Ishikawa (cell line): ENCODE data around the gene UCN3.

Experiments used
- CEBPB ChIP-seq: IDR thresholded peaks from 2 replicates; pipeline ENCODE4 v1.6.1; 2012
- CREB1 ChIP-seq: IDR thresholded peaks from 2 replicates; pipeline ENCODE4 v1.6.1; 2012; ENCODE audit warnings: low read depth
- EGR1 ChIP-seq: IDR thresholded peaks from 2 replicates; pipeline ENCODE4 v1.6.1; 2012
- EP300 ChIP-seq: IDR thresholded peaks from 2 replicates; pipeline ENCODE4 v1.6.1; 2012; ENCODE audit warnings: borderline replicate concordance
- FOXM1 ChIP-seq: IDR thresholded peaks from 2 replicates; pipeline ENCODE4 v1.6.1; 2012; ENCODE audit warnings: low read depth, borderline replicate concordance
- MAX ChIP-seq: IDR thresholded peaks from 2 replicates; pipeline ENCODE4 v1.6.1; 2012
- NFIC ChIP-seq: IDR thresholded peaks from 2 replicates; pipeline ENCODE4 v1.6.1; 2012
- RAD21 ChIP-seq: IDR thresholded peaks from 2 replicates; pipeline ENCODE4 v1.6.1; 2012; ENCODE audit warnings: low read depth
- TAF1 ChIP-seq: IDR thresholded peaks from 2 replicates; pipeline ENCODE4 v1.6.1; 2012; ENCODE audit warnings: low read depth, mild to moderate bottlenecking
- TCF12 ChIP-seq: IDR thresholded peaks from 2 replicates; pipeline ENCODE4 v1.6.1; 2012; ENCODE audit warnings: low read depth
- TEAD4 ChIP-seq: IDR thresholded peaks from 2 replicates; pipeline ENCODE4 v1.6.1; 2012
- USF1 ChIP-seq: IDR thresholded peaks from 2 replicates; pipeline ENCODE4 v1.6.1; 2012
- YY1 ChIP-seq: IDR thresholded peaks from 2 replicates; pipeline ENCODE4 v1.6.1; 2012; ENCODE audit warnings: low read depth
- ZBTB7A ChIP-seq: IDR thresholded peaks from 2 replicates; pipeline ENCODE4 v1.6.1; 2012; ENCODE audit warnings: low read depth
- TF ChIP-seq, protein P1 (sequence below): IDR thresholded peaks from 2 replicates; pipeline ENCODE4 v1.6.1; 2012; ENCODE audit warnings: low read depth, mild to moderate bottlenecking

Gene UCN3

GRCh38 chr10:5321273-5321672 lies 43.5 kb upstream of the UCN3 start:
- TF ChIP-seq TEAD4: no peak
- TF ChIP-seq EGR1: no peak
- TF ChIP-seq, protein P1, sequence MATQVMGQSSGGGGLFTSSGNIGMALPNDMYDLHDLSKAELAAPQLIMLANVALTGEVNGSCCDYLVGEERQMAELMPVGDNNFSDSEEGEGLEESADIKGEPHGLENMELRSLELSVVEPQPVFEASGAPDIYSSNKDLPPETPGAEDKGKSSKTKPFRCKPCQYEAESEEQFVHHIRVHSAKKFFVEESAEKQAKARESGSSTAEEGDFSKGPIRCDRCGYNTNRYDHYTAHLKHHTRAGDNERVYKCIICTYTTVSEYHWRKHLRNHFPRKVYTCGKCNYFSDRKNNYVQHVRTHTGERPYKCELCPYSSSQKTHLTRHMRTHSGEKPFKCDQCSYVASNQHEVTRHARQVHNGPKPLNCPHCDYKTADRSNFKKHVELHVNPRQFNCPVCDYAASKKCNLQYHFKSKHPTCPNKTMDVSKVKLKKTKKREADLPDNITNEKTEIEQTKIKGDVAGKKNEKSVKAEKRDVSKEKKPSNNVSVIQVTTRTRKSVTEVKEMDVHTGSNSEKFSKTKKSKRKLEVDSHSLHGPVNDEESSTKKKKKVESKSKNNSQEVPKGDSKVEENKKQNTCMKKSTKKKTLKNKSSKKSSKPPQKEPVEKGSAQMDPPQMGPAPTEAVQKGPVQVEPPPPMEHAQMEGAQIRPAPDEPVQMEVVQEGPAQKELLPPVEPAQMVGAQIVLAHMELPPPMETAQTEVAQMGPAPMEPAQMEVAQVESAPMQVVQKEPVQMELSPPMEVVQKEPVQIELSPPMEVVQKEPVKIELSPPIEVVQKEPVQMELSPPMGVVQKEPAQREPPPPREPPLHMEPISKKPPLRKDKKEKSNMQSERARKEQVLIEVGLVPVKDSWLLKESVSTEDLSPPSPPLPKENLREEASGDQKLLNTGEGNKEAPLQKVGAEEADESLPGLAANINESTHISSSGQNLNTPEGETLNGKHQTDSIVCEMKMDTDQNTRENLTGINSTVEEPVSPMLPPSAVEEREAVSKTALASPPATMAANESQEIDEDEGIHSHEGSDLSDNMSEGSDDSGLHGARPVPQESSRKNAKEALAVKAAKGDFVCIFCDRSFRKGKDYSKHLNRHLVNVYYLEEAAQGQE: no peak
- TF ChIP-seq USF1: no peak
- TF ChIP-seq RAD21: no peak
- no peak for TF ChIP-seq NFIC
- no peak for TF ChIP-seq ZBTB7A
- no peak for TF ChIP-seq CREB1
- TF ChIP-seq CEBPB: no peak
- TF ChIP-seq FOXM1: no peak
- no peak for TF ChIP-seq EP300
- no peak for TF ChIP-seq MAX
- no peak for TF ChIP-seq TCF12
- TF ChIP-seq TAF1: no peak
- TF ChIP-seq YY1: no peak

DNA sequence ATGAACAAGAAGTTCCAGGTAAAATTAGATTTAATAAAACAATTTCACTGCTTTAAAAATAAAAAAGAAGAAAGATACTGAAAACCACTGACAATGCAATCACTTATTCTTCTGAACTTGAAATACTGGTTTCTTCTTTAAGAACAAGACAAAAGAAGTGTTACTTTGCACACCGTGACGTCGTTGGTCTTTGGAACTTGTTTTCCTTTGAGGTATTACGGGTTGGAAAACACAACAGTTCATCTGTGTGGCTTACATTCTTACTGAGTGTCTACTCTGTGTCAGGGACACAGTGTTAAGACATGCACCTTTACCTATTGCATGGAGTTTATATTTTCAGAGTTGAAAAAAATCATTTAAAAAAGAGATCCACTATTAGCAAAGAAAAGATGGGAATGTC lies 41.3 kb upstream of the UCN3 start:
- TF ChIP-seq CREB1 (no peak), RAD21 (no peak), YY1 (no peak), CEBPB (no peak), TEAD4 (no peak), FOXM1 (no peak), TAF1 (no peak), EGR1 (no peak)
- TF ChIP-seq, protein P1: no peak

GRCh38 chr10:5325076-5325475 lies 39.7 kb upstream of the UCN3 start:
- TF ChIP-seq TEAD4 (no peak), FOXM1 (no peak), USF1 (no peak), TAF1 (no peak), EGR1 (no peak), CEBPB (no peak), ZBTB7A (no peak), EP300 (no peak)

DNA sequence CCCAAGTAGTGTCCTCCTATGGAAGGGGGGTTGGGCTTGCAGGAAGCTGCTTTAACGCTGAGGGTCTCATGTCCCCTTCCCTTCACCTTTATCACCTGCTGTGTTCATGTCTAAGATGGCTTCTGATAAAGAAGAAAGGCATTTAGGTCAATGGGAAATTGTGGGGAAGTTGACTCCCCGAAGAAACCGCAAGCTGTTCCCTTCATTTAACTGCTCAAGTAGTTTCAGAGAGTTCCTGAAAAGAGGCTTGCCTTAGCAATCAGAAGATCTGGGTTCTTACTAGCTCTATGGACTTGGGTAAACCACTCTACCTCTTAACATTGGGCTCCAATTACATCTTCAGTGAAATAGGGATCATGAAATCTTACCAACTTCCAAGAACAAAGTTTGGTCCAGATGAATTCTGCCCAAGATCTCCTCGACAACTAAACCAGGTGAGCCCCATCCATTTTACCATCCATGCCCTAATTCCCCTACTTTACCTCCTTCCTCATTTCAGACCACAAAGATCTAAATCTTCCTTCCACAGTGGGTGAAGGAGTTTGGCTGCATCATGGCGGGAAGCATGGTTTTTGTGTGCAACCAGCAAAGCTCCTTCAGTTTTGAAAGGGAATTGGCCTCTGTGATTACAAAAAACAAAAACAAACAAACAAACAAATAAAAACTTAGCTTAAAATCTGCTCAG lies 30.4 kb upstream of the UCN3 start:
- TF ChIP-seq YY1 (no peak), CEBPB (no peak), FOXM1 (no peak), TCF12 (no peak), TEAD4 (no peak), TAF1 (no peak), RAD21 (no peak), ZBTB7A (no peak), MAX (no peak), EP300 (no peak), EGR1 (no peak), NFIC (no peak), CREB1 (no peak)
- TF ChIP-seq, protein P1: no peak

DNA sequence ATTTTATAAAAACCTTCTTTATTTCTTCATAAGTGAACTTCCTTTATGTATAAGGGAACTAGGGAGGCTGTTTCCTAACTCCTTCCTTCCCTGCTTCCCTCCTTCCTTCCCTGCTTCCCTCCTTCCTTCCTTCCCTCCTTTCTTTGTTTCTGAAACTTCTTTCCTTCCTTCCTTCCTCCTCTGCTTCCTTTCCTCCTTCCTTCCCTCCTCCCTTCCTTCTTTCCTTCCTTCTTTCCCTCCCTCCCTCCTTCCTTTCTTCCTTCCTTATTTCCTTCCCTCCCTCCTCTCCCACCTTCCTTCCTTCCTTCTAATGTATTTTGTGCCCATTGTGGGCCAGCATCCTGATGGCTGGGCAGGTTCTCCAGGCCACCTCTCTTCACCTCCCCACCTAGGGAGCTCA lies 26.8 kb upstream of the UCN3 start:
- TF ChIP-seq NFIC (no peak), CREB1 (no peak), RAD21 (no peak), EGR1 (no peak), USF1 (no peak), YY1 (no peak), FOXM1 (no peak), CEBPB (no peak), TEAD4 (no peak), MAX (no peak), TAF1 (no peak), ZBTB7A (no peak), TCF12 (no peak), EP300 (no peak)
- TF ChIP-seq, protein P1: no peak
